ENCODE data around the gene ZNF415.
A peak's percentile ranks its signal among the peaks of the same experiment; 100 is the strongest.
"Not testable (repeated sequence)": the region's sequence is repeated elsewhere in the genome, so short reads cannot be mapped to it uniquely, and the experiment has no call there.

ZNF415 gene

GRCh38 chr19:53131085-53131590, 1.6 kb downstream of the ZNF415 start:
- H3K4me3 ChIP-seq (ENCODE audit: low read depth, low read length): no peak overlapping the region
- no peak for DNase-seq (ENCODE audit: low read depth)
- TF ChIP-seq CTCF (IDR thresholded peaks at IDR 0.05; ENCODE audit: insufficient read depth, low read depth, low read length, missing control alignments): no peak

- TF ChIP-seq CTCF (IDR thresholded peaks at IDR 0.05; ENCODE audit: insufficient read depth, low read depth, low read length, missing control alignments): no peak
- DNase-seq (ENCODE audit: low read depth): no peak
- no peak overlapping the region for H3K4me3 ChIP-seq (ENCODE audit: low read depth, low read length)
These were observed 2.2 kb downstream of the ZNF415 start for GRCh38 chr19:53130506-53130905.

- DNase-seq (ENCODE audit: low read depth); H3K4me3 ChIP-seq (ENCODE audit: low read depth, low read length): not testable (repeated sequence)
These were observed 5.8 kb downstream of the ZNF415 start for GRCh38 chr19:53126733-53127526.

- TF ChIP-seq CTCF (IDR thresholded peaks at IDR 0.05; ENCODE audit: insufficient read depth, low read depth, low read length, missing control alignments): no peak
- DNase-seq (ENCODE audit: low read depth): no peak
These were observed 9.3 kb downstream of the ZNF415 start for GRCh38 chr19:53123400-53123799.

GRCh38 chr19:53112286-53112685, 20.4 kb downstream of the ZNF415 start:
- no peak for DNase-seq (ENCODE audit: low read depth)
- TF ChIP-seq CTCF (IDR thresholded peaks at IDR 0.05; ENCODE audit: insufficient read depth, low read depth, low read length, missing control alignments): no peak
- no peak overlapping the region for H3K4me3 ChIP-seq (ENCODE audit: low read depth, low read length)

More at GRCh38 chr19:53123400-53123799, 9.3 kb downstream of the ZNF415 start:
- no peak overlapping the region for H3K4me3 ChIP-seq (ENCODE audit: low read depth, low read length)

- DNase-seq (ENCODE audit: low read depth): no peak
- TF ChIP-seq CTCF (IDR thresholded peaks at IDR 0.05; ENCODE audit: insufficient read depth, low read depth, low read length, missing control alignments): no peak
- no peak overlapping the region for H3K4me3 ChIP-seq (ENCODE audit: low read depth, low read length)
These were observed 23.2 kb downstream of the ZNF415 start for GRCh38 chr19:53109527-53109926.

- TF ChIP-seq CTCF (IDR thresholded peaks at IDR 0.05; ENCODE audit: insufficient read depth, low read depth, low read length, missing control alignments): no peak
- DNase-seq (ENCODE audit: low read depth): peak; percentile 98
- H3K4me3 ChIP-seq (ENCODE audit: low read depth, low read length): peak within 1 kb of the TSS; percentile 100
These were observed 29.2 kb downstream of the ZNF415 start, which contains the start of gene ZNF160 for GRCh38 chr19:53103234-53104203. ZNF160 (minus strand) TSS chr19:53103422; CDS start chr19:53086276, 17,146 bp downstream.
